Colon (tissue), 2 donors: ENCODE data around the gene SOSTDC1.
"Not testable (repeated sequence)": the region's sequence is repeated elsewhere in the genome, so short reads cannot be mapped to it uniquely, and the experiment has no call there.

ENCODE experiments used
- FAIRE-seq: peaks from 2 replicates; lab custom pipeline; 2012; peaks lifted over from hg19 to GRCh38; lab: Jason Lieb, UNC
- donor health status: control.
- donor health status: control.

The SOSTDC1 gene

DNA sequence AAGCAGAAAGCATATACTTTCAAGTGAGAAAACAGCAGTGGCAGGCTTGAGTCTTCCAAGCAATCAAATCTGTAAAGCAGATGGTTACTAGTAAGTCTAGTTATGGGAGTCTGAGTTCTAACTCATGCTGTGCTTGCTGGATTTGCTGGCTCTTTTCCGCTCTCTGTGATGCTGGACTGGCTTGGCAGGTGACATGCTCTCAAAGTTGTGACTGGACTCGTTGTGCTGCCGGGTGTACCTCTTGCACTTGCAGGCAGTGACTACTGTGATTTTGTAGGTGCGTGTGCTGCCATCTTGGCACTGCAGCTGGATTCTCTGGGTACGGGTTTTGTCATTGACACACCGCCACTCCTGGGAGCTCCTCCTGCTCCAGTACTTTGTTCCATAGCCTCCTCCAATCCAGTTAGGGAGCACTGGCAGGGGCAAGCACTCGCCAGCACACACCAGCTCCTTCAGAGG lies 3.1 kb downstream of the SOSTDC1 start:
- FAIRE-seq: no peak

DNA sequence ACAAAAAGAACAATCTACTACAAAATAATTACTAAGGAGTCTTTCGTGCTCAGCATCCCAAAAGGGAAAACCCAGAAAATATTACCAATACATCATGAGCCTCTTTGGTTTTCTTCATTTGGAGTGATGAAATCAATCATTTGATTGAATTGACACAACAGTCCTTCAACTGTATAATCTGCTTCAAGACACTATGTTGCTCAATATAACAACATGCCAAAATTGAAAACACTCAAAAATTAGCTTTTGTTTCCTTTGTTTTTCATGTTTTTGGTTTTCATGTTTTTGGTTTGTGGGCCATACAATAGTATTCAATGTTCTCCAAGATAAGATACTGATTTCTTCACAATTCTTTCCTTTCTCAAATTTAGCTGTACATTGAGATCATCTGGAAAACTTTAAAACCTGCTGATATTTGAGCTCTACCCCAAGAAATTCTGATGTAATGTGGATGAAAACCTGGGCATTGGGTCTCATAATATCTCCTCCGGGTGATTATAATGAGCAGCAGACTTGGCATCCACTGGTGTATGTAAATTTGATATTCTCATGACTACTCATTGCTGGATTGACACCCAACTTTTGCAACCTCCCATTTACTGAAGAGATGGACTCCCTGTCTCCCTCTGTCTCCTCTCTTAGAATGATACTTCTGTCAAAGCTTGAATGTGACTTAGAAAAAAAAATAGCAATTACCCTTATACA lies 4.6 kb downstream of the SOSTDC1 start:
- no peak for FAIRE-seq

DNA sequence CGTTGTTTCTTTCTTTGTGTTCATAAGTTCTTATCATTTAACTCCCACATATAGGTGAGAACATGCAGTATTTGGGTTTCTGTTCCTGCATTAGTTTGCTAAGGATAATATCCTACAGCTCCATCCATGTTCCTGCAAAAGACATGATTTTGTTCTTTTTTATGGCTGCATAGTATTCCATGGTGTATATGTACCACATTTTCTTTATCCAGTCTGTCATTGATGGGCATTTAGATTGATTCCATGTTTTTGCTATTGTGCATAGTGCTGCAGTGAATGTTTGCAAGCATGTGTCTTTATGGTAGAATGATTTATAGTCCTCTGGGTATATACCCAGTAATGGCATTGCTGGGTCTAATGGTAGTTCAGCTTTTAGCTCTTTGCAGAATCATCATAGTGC lies 9.2 kb downstream of the SOSTDC1 start:
- FAIRE-seq: not testable (repeated sequence)

DNA sequence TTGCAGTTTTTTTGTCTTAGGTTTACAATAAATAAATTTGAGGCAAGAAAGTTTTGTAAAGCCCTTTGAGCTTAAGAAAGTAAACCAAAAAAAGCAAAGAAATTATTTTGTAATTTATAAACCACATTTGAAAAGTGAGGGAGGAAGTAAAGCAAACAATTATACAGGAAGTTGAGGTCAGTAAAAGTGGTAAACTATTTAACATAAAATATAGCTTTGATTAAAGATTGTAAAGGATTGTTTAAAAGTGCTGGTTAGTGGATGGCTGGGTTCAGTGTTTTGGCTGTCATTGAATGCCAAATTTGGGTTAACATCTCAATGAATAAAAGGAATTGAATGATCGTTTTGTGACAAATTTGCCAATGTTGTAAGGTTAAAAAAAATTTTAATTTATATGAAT lies 9.9 kb downstream of the SOSTDC1 start:
- no peak for FAIRE-seq

GRCh38 chr7:16450366-16450765 lies 15.2 kb downstream of the SOSTDC1 start:
- no peak for FAIRE-seq

DNA sequence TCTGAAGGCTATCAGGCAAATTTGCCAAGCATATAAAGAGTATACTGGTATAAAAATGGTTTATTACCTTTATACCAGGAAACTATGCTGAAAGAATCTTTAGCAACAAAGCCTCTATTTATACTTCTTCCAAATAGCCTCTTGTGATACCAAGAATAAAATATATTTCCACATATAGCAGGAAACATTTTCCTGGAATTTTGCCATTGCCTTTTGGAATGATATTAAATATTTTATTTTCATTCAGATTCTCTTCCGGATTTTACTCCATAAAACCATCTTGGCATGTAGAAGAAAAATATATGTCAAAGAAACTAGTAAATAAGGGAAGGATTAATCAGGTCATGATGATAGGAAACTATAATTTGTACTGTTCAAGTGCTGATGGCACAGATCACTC lies 17.7 kb downstream of the SOSTDC1 start:
- FAIRE-seq: peak; percentile 49

DNA sequence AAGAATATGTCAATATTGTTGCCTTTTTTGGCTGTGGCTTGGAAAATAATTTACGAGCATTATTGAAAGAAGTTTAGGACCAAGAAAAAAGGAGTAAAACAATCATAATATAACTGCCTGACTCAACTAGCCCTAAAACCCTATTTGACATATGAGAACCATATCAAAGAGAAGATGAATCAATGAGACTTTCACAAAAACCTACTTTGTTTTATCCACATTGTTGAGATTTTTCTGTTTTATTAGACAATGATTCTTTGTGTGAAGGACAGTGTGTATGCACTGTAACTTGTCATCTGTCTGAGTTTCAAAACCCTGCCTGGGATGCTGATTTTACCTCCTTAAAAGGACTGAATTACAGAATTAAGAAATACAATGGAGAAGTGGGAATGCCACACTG lies 19.0 kb downstream of the SOSTDC1 start:
- FAIRE-seq: no peak

- not testable (repeated sequence) for FAIRE-seq
Measured at GRCh38 chr7:16443871-16444270, 21.7 kb downstream of the SOSTDC1 start.

GRCh38 chr7:16438988-16439387 lies 26.6 kb downstream of the SOSTDC1 start:
- no peak for FAIRE-seq

DNA sequence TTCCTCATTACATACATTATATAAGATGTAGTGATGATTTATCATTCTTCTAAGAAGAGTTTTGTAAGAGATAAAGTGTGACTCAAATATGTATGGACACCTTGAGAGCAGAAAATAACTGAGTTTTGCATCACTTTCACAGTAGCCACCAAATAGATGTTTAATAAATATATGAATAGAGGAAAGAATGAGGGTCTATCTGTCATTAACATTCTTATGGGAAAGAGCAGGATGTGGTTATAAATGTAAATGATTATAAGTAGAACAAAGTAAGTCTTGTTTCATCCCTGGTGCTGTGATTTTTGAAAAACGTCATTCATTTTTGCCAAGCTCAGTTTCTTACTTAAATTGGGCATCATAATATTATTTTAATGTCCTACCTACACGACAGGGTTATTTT lies 29.2 kb downstream of the SOSTDC1 start:
- no peak for FAIRE-seq

- FAIRE-seq: no peak
Measured at GRCh38 chr7:16433568-16434122, 31.9 kb downstream of the SOSTDC1 start.

DNA sequence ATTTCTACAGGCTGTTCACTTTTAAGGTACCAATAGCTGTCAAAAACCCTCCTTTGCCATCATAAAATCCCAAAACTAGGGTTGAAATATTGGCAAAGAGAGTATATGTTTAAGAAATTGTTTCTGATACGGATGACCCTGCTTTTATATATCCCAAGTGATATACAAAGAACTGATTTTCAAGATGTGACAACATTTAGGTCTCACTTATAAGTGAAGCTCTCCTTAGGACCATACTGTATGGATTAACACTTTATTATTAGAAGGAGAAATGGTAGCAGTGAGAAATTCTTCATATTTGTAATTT lies 33.2 kb downstream of the SOSTDC1 start:
- FAIRE-seq: no peak

DNA sequence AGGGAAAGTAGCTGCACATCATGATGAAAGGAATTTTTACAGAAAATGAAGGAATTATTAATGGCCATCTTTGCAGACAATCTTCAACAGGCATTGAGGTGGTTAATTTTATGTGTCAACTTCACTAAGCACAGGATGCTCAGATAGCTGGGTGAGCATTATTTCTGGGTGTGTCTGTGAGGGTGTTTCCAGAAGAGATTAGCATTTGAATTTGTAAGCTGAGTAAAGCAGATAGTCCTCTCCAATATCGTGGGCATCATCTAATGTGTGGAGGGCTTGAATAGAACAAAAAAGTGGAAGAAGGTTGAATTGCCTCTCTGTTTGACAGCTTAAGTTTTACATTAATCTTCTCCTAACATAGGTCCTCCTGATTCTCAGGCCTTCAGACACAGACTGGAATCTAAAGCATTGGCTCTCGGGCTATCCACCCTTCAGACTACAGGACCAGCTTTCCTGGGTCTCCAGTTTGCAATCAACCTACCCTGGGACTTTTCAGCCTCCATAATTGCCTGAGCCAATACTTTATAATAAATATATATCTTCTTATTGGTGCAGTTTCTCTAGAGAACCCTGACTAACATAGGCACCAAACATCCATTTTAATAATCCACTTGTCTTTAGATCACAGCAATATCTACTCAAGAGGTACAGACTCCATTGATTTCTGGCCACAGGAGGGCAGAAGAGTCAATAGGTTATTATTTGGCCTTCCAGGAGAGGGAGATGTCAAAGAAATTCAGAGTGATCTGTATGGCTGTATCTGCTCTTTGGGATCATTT lies 33.7 kb downstream of the SOSTDC1 start:
- no peak for FAIRE-seq

DNA sequence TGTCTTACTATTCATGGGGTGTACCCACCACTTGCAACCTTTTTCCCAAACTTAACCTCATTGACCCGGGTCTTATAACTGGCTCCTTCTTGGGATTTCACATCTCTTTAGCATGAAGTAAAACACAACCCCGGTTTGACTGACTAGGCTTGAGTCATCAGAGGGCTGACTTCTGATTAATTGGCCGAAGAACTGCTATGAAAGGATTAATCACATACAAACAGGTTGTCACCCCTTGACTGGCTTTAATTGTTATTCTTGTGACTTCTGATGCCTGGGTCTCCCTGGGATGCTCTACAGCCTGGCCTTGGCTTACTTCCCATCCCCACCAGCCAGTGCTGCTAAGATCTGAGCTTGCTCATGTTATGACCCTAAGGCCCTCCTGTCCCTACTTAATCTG lies 35.4 kb downstream of the SOSTDC1 start:
- no peak for FAIRE-seq

- no peak for FAIRE-seq
Measured at GRCh38 chr7:16428672-16429071, 36.9 kb downstream of the SOSTDC1 start.

GRCh38 chr7:16428182-16428581 lies 37.4 kb downstream of the SOSTDC1 start:
- FAIRE-seq: no peak

DNA sequence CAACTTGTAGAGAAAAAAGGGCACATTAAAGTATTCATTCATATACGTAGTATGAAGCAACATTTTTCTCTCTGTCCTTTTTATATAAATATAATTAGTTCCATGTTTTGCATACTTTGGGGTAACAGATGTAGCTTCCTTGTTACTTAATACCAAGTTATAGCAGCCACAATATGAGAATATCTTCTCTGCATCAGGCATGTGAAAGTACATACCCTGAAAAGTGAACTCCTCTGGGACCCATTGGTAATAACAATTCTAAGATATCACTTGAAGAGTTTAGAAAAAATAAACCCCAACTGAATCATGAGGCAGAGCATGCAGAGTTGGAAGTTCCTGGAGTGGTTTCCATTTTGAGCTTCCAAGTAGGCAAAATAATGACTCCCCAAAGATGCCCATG lies 41.8 kb downstream of the SOSTDC1 start:
- FAIRE-seq: no peak

- no peak for FAIRE-seq
Measured at GRCh38 chr7:16422917-16423316, 42.6 kb downstream of the SOSTDC1 start.

- no peak for FAIRE-seq
Measured at GRCh38 chr7:16422103-16422435, 43.5 kb downstream of the SOSTDC1 start.

DNA sequence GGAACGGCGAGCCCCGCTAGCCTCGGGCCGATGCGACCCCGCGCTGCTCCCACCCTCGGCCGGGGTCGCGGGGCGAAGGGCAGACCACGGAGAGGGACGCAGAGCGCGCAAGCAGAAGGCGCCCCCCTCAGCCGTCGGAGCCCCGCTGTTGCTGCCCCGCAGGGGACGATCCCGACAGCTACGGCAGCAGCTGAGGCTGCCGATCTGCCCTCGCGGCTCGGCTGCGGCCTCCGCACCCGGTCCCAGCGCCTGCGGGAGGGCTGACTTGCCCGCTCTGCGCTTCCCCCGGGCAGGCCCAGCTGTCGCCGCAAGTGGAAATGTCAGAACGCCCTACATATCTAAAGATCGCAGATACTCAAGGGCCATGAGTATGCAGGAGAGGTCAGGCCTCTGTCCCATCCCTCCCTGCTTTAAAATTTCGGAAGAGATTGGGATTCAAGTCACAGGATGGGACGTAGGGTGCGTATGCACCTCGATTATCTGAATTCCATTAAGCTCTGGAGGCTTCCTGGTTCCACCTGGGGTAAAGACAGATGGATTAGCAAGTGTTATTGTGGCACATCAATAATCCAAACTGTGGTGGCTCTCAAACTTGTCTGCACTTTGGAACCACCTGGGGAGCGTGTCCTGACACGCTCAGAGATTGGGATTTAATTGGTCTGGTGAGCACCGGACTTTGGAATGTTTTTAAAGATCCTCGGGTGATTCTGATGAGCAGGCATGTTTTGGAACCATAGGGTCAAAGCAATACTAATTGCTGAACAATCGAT lies 44.0 kb downstream of the SOSTDC1 start, which contains the start of gene CRPPA:
CRPPA (minus strand) TSS at position 206 of the 770 bp plus-strand sequence. CDS start 216 bp downstream, outside the sequence.
- FAIRE-seq: peak; percentile 18

- FAIRE-seq: no peak
Measured at GRCh38 chr7:16420649-16421332, 44.7 kb downstream of the SOSTDC1 start.

- FAIRE-seq: no peak
Measured at GRCh38 chr7:16420329-16420648, 45.2 kb downstream of the SOSTDC1 start.
